Activated CD4-positive, CD25-positive, alpha-beta regulatory T cell (primary cell): Measurements from ENCODE around the gene MYBBP1A.

Experiments used
- DNase-seq, 4 experiments: peaks; one replicate each; lab custom pipeline; 2025; lab: John Stamatoyannopoulos, UW

The MYBBP1A gene

GRCh38 chr17:4518901-4519300 is 36.3 kb downstream of the MYBBP1A start:
- no peak for DNase-seq

GRCh38 chr17:4516735-4517134 is 38.4 kb downstream of the MYBBP1A start:
- DNase-seq = no peak

GRCh38 chr17:4515501-4515900 is 39.7 kb downstream of the MYBBP1A start:
- no peak for DNase-seq

- no peak for DNase-seq
These were observed 40.4 kb downstream of the MYBBP1A start for GRCh38 chr17:4514779-4515178.

GRCh38 chr17:4514206-4514605 is 41.0 kb downstream of the MYBBP1A start:
- DNase-seq = no peak

- no peak for DNase-seq
These were observed 41.8 kb downstream of the MYBBP1A start for GRCh38 chr17:4513113-4514032.

- no peak for DNase-seq
These were observed 42.8 kb downstream of the MYBBP1A start for GRCh38 chr17:4512156-4513112.

GRCh38 chr17:4511199-4511932 is 43.8 kb downstream of the MYBBP1A start:
- DNase-seq = no peak

GRCh38 chr17:4510618-4510941 is 44.6 kb downstream of the MYBBP1A start:
- DNase-seq = no peak

GRCh38 chr17:4509923-4510617 is 45.1 kb downstream of the MYBBP1A start:
- no peak for DNase-seq

GRCh38 chr17:4509401-4509800 is 45.8 kb downstream of the MYBBP1A start:
- DNase-seq = no peak

- no peak for DNase-seq
These were observed 47.0 kb downstream of the MYBBP1A start for GRCh38 chr17:4508207-4508606.

- DNase-seq = no peak
These were observed 47.6 kb downstream of the MYBBP1A start for GRCh38 chr17:4507361-4508111.

GRCh38 chr17:4506892-4507291 is 48.3 kb downstream of the MYBBP1A start:
- DNase-seq = no peak

- no peak for DNase-seq
These were observed 48.9 kb downstream of the MYBBP1A start for GRCh38 chr17:4506175-4506813.

- no peak for DNase-seq
These were observed 50.0 kb downstream of the MYBBP1A start for GRCh38 chr17:4505187-4505586.

GRCh38 chr17:4504188-4504587 is 51.0 kb downstream of the MYBBP1A start:
- no peak for DNase-seq

GRCh38 chr17:4503283-4504025 is 51.7 kb downstream of the MYBBP1A start:
- DNase-seq = no peak

- no peak for DNase-seq
These were observed 52.6 kb downstream of the MYBBP1A start for GRCh38 chr17:4502466-4503154.
